HCT116 (cell line): ENCODE measurements around the gene EXOSC7. TPM values are rescaled to one million over a fixed set of nuclear protein-coding genes. Genes with fewer than 3 reads are reported as not detected.

Experiments
- ATAC-seq: fragments of 200-7000 bp; cut with Tn5 transposase; 2 replicates; pipeline ENCODE4 v1.9.1; 2020; ENCODE audit warnings: mild to moderate bottlenecking, moderate library complexity
- BruUV-seq: library from RNA; stranded (reverse); fragments of 400-500 nt; replicated peaks from 2 replicates; lab custom pipeline; 2021; lab: Mats Ljungman, UMichigan
- CTCF ChIA-PET: fragments of 300-600 bp; sonication (Branson Sonifier 250); formaldehyde crosslinking; loops from one replicate; lab custom pipeline; 2021; ENCODE audit warnings: antibody characterized with exemption; lab: Charles Lee
- POLR2A ChIA-PET: fragments of 300-600, 350-600 bp; sonication (Branson Sonifier 250); formaldehyde crosslinking; loops from one replicate; lab custom pipeline; 2021; ENCODE audit warnings: antibody characterized with exemption; lab: Charles Lee
- RAD21 ChIA-PET, 2 experiments: fragments of 300-600 bp; sonication (Branson Sonifier 250); formaldehyde crosslinking; loops; one replicate each; lab custom pipeline; 2023; ENCODE audit warnings: low total read pairs in 2 of 2; ENCODE audit not compliant: uncharacterized antibody in 2 of 2, unreplicated experiment in 2 of 2, low non-redundant PET in 1 of 2; lab: Charles Lee
- DNase-seq: peaks from one replicate; pipeline ENCODE4 v3.0.0-alpha.2; 2010; ENCODE audit warnings: low read depth, low spot score
- H2AFZ ChIP-seq: fragments of 200-600 bp; shearing (Covaris generic), sonication (generic); 2 replicates; pipeline ENCODE4 v1.6.1; 2017; ENCODE audit warnings: low read depth, mixed run types, mixed read lengths, antibody characterized with exemption, low read length; ENCODE audit not compliant: poor library complexity, severe bottlenecking
- H3K27ac ChIP-seq: 2 replicates; pipeline ENCODE4 v1.5.1; 2012; ENCODE audit warnings: low read depth, low read length
- H3K27me3 ChIP-seq: fragments of 200-600 bp; sonication (generic); 2 replicates; pipeline ENCODE4 v1.6.1; 2016; ENCODE audit warnings: mixed run types, low read length, mixed read lengths; ENCODE audit not compliant: insufficient read depth
- H3K36me3 ChIP-seq, 2 experiments: fragments of 200-500 bp in 1 of 2; fragments of 200-600 bp in 1 of 2; sonication (Bioruptor generic) in 1 of 2; sonication (generic) in 1 of 2; 2 replicates each; pipeline versions ENCODE4 v1.5.1 to v1.6.1; 2014 to 2016; ENCODE audit warnings: low read length in 2 of 2, inconsistent platforms in 1 of 2, mixed read lengths in 1 of 2, mixed run types in 1 of 2; ENCODE audit not compliant: insufficient read depth in 2 of 2, control insufficient read depth in 1 of 2
- H3K4me1 ChIP-seq, 2 experiments: fragments of 200-600 bp in 1 of 2; sonication (generic) in 1 of 2; 2 replicates each; pipeline versions ENCODE4 v1.5.1 to v1.6.1; 2012 to 2017; ENCODE audit warnings: low read length in 2 of 2, inconsistent platforms in 1 of 2, mild to moderate bottlenecking in 1 of 2, mixed read lengths in 1 of 2, mixed run types in 1 of 2, moderate library complexity in 1 of 2; ENCODE audit not compliant: insufficient read depth in 2 of 2, control insufficient read depth in 1 of 2
- H3K4me2 ChIP-seq: fragments of 200-600 bp; sonication (generic); 2 replicates; pipeline ENCODE4 v1.6.1; 2017; ENCODE audit warnings: mixed run types, low read length, mixed read lengths
- H3K4me3 ChIP-seq, 2 experiments: fragments of 200-600 bp in 1 of 2; sonication (generic) in 1 of 2; replicated peaks in 1 of 2; 2 replicates each; pipeline ENCODE4 v1.5.1; 2011 to 2016; ENCODE audit warnings: low read length in 2 of 2, control low read depth in 1 of 2, low read depth in 1 of 2, mild to moderate bottlenecking in 1 of 2, mixed read lengths in 1 of 2, mixed run types in 1 of 2
- H3K79me2 ChIP-seq: fragments of 200-600 bp; sonication (generic); 2 replicates; pipeline ENCODE4 v1.6.1; 2017; ENCODE audit warnings: mild to moderate bottlenecking, mixed run types, low read length, moderate library complexity, mixed read lengths; ENCODE audit not compliant: insufficient read depth
- H3K9ac ChIP-seq: fragments of 200-600 bp; sonication (generic); 2 replicates; pipeline ENCODE4 v1.6.1; 2016; ENCODE audit warnings: low read length, mixed read lengths
- H3K9me2 ChIP-seq: fragments of 200-600 bp; sonication (generic), shearing (Covaris generic); 2 replicates; pipeline ENCODE4 v1.6.1; 2017; ENCODE audit warnings: mixed run types, mild to moderate bottlenecking, moderate library complexity; ENCODE audit not compliant: insufficient read depth
- H3K9me3 ChIP-seq, 2 experiments: fragments of 200-500 bp in 1 of 2; fragments of 200-600 bp in 1 of 2; sonication (Bioruptor generic) in 1 of 2; sonication (generic) in 1 of 2; 2 replicates each; pipeline ENCODE4 v1.6.1; 2014 to 2017; ENCODE audit warnings: low read length in 2 of 2, mixed read lengths in 2 of 2, inconsistent platforms in 1 of 2, low read depth in 1 of 2, mild to moderate bottlenecking in 1 of 2, mixed run types in 1 of 2, moderate library complexity in 1 of 2; ENCODE audit not compliant: control insufficient read depth in 1 of 2, insufficient read depth in 1 of 2
- H4K20me1 ChIP-seq: fragments of 200-600 bp; sonication (generic), shearing (Covaris generic); 2 replicates; pipeline ENCODE4 v1.6.1; 2017; ENCODE audit warnings: mixed run types, mild to moderate bottlenecking, moderate library complexity; ENCODE audit not compliant: insufficient read depth
- ELF1 ChIP-seq: IDR thresholded peaks from 2 replicates; pipeline ENCODE4 v1.6.1; 2012; ENCODE audit warnings: low read depth, borderline replicate concordance
- intact Hi-C: fragments of 100-400 bp; cut with micrococcal nuclease; formaldehyde crosslinking; loops from 2 replicates; pipeline ENCODE4 v1.10.0; 2022
- total RNA-seq: library from RNA; stranded (reverse); gene quantifications from one replicate; pipeline ENCODE4 v1.2.1, GENCODE V29; 2021; ENCODE audit not compliant: unreplicated experiment
- TF ChIP-seq, protein P1 (sequence below): IDR thresholded peaks from 2 replicates; pipeline ENCODE4 v1.6.1; 2012; ENCODE audit warnings: low read depth
- TF ChIP-seq, protein P2 (sequence below), 3 experiments: fragments of 200-600 bp in 1 of 3; sonication (generic) in 1 of 3; IDR thresholded peaks in 2 of 3; conservative IDR thresholded peaks in 1 of 3; 2 replicates each; pipeline ENCODE4 v1.5.1; 2012 to 2017; ENCODE audit warnings: low read depth in 2 of 3, low read length in 2 of 3, antibody characterized with exemption in 1 of 3, borderline replicate concordance in 1 of 3, control low read depth in 1 of 3, mild to moderate bottlenecking in 1 of 3, mixed read lengths in 1 of 3, mixed run types in 1 of 3, moderate library complexity in 1 of 3; ENCODE audit not compliant: insufficient read depth in 1 of 3

The EXOSC7 gene
- total RNA-seq, 1 experiment from 2014 or later, result 72.6 TPM

DNA sequence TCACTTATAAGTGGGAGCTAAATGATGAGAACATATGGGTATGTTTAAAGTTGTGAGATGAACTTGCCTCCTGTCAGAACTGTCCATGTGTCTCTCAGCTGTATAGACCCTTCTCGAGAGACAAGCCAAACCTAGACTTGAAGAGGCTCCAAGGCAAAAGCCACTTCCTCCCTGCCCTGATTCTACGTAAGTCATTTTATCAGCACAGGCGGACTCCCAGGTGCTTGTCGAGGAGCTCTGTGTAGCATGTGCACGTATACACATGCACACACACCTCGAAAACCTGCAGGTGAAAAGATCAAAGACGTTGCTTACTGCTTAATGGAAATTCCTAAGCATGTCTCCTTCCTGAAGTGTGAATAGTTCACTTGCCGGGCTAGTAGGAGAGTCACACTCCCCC is 44.5 kb downstream of the EXOSC7 start (continued):
- TF ChIP-seq, protein P1, sequence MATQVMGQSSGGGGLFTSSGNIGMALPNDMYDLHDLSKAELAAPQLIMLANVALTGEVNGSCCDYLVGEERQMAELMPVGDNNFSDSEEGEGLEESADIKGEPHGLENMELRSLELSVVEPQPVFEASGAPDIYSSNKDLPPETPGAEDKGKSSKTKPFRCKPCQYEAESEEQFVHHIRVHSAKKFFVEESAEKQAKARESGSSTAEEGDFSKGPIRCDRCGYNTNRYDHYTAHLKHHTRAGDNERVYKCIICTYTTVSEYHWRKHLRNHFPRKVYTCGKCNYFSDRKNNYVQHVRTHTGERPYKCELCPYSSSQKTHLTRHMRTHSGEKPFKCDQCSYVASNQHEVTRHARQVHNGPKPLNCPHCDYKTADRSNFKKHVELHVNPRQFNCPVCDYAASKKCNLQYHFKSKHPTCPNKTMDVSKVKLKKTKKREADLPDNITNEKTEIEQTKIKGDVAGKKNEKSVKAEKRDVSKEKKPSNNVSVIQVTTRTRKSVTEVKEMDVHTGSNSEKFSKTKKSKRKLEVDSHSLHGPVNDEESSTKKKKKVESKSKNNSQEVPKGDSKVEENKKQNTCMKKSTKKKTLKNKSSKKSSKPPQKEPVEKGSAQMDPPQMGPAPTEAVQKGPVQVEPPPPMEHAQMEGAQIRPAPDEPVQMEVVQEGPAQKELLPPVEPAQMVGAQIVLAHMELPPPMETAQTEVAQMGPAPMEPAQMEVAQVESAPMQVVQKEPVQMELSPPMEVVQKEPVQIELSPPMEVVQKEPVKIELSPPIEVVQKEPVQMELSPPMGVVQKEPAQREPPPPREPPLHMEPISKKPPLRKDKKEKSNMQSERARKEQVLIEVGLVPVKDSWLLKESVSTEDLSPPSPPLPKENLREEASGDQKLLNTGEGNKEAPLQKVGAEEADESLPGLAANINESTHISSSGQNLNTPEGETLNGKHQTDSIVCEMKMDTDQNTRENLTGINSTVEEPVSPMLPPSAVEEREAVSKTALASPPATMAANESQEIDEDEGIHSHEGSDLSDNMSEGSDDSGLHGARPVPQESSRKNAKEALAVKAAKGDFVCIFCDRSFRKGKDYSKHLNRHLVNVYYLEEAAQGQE, result no peak
- no peak for TF ChIP-seq ELF1

DNA sequence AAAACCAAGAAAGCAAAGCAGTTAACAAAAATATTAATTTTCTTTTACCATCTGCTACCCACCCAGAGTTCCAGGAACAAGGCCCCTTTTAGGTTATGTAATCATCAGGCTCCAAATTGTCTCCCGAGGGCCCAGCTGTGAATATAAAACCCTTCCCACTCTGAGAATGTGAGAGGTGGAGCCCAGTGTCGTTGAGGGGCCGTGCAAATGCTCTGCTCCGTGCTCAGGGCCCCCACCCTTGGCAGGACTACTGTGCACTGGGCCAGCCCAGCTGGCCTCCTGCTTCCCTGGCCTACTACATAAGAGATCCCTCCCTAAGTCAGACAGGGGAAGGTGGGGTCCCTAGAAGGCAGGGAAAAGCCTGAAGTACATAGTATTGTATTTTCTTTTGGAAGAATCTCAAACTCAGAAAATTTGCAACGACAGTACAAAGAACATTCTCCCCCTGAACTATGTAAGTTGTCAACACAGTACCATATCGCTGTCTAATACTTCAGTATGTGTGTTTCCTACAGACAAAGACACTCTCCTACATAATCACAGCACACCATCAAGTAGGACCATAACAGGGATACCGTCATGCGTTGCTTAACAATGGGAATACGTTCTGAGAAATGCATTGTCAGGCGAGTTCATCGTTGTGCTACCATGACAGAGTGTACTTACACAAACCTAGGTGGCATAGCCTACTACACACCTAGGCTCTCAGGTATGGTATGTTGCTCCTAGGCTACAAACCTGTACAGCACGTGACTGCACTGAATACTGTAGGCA is 45.7 kb downstream of the EXOSC7 start:
- ATAC-seq, result no peak
- DNase-seq, result no peak
- H3K4me1 ChIP-seq, result no peaks in the 10 kb centered on the region; a peak in 1 of 4 replicates
- CTCF ChIA-PET, result no interaction called here
- no TSS peak for BruUV-seq
- POLR2A ChIA-PET, result no interaction called here
- H2AFZ ChIP-seq, result no peak overlapping the region
- no peak overlapping the region for H3K27ac ChIP-seq
- TF ChIP-seq, protein P2, sequence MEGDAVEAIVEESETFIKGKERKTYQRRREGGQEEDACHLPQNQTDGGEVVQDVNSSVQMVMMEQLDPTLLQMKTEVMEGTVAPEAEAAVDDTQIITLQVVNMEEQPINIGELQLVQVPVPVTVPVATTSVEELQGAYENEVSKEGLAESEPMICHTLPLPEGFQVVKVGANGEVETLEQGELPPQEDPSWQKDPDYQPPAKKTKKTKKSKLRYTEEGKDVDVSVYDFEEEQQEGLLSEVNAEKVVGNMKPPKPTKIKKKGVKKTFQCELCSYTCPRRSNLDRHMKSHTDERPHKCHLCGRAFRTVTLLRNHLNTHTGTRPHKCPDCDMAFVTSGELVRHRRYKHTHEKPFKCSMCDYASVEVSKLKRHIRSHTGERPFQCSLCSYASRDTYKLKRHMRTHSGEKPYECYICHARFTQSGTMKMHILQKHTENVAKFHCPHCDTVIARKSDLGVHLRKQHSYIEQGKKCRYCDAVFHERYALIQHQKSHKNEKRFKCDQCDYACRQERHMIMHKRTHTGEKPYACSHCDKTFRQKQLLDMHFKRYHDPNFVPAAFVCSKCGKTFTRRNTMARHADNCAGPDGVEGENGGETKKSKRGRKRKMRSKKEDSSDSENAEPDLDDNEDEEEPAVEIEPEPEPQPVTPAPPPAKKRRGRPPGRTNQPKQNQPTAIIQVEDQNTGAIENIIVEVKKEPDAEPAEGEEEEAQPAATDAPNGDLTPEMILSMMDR (IDR thresholded peaks at IDR 0.05 in 2 of 3, conservative IDR thresholded peaks at IDR 0.05 in 1 of 3; ENCODE audit: borderline replicate concordance in 1 of 3, insufficient read depth in 1 of 3, low read depth in 2 of 3, low read length in 2 of 3), result no peak
- RAD21 ChIA-PET, result no interaction called here
- no peak overlapping the region for H3K9ac ChIP-seq
- intact Hi-C loops, result no loop called here
- H3K4me2 ChIP-seq, result no peak overlapping the region
- H3K9me3 ChIP-seq, result no peaks in the 10 kb centered on the region
- H3K79me2 ChIP-seq, result no peaks in the 10 kb centered on the region
- H3K27me3 ChIP-seq, result no peaks in the 10 kb centered on the region
- H3K4me3 ChIP-seq, result no peak overlapping the region
- H3K36me3 ChIP-seq, result no peaks in the 10 kb centered on the region
- no peaks in the 10 kb centered on the region for H4K20me1 ChIP-seq
- no peaks in the 10 kb centered on the region for H3K9me2 ChIP-seq
